Bronchial epithelial cell (primary cell): Measurements from ENCODE around the gene SLC66A2. TPM values are rescaled to one million over a fixed set of nuclear protein-coding genes. Genes with fewer than 3 reads are reported as not detected.
"Not testable (repeated sequence)": the region's sequence is repeated elsewhere in the genome, so short reads cannot be mapped to it uniquely, and the experiment has no call there.

Experiments
- DNase-seq: peaks from one replicate; pipeline ENCODE4 v3.0.0-alpha.2; 2010; ENCODE audit warnings: low read depth
- FAIRE-seq: peaks from 2 replicates; lab custom pipeline; 2011; peaks lifted over from hg19 to GRCh38; lab: Jason Lieb, UNC
- H3K27me3 ChIP-seq: 2 replicates; pipeline ENCODE4 v1.5.1; 2011; ENCODE audit warnings: low read length; ENCODE audit not compliant: control insufficient read depth, insufficient read depth
- H3K36me3 ChIP-seq: 2 replicates; pipeline ENCODE4 v1.5.1; 2011; ENCODE audit warnings: low read length; ENCODE audit not compliant: control insufficient read depth, insufficient read depth
- H3K4me3 ChIP-seq: 2 replicates; pipeline ENCODE4 v1.5.1; 2011; ENCODE audit warnings: mild to moderate bottlenecking, low read depth, low read length, control low read depth
- CTCF ChIP-seq: IDR thresholded peaks from 2 replicates; pipeline ENCODE4 v1.5.1; 2011; ENCODE audit warnings: mild to moderate bottlenecking, moderate library complexity, low read length, control low read depth, inconsistent platforms; ENCODE audit not compliant: insufficient read depth, severe bottlenecking
- total RNA-seq: library from RNA; depleted of rRNA; stranded (reverse); fragments of >200 nt; gene quantifications from 2 replicates; pipeline ENCODE4 v1.2.1, GENCODE V29; 2014

Gene SLC66A2
- total RNA-seq, 1 donor from 2014 or later, result 60.6 TPM

- FAIRE-seq, result no peak
- no peak for DNase-seq
- no peaks in the 10 kb centered on the region for H3K27me3 ChIP-seq
- no peak overlapping the region for H3K4me3 ChIP-seq
- H3K36me3 ChIP-seq, result no peaks in the 10 kb centered on the region
- no peak for TF ChIP-seq CTCF
Measured at GRCh38 chr18:79879566-79879965, 71.9 kb downstream of the SLC66A2 start.

GRCh38 chr18:79878741-79879378 lies 72.6 kb downstream of the SLC66A2 start:
- FAIRE-seq, result no peak
- no peak for TF ChIP-seq CTCF
- Histone ChIP-seq H3K4me3 (no peak overlapping the region), H3K27me3 (no peaks in the 10 kb centered on the region), H3K36me3 (no peaks in the 10 kb centered on the region)
- no peak for DNase-seq

- not testable (repeated sequence) for H3K36me3 ChIP-seq, DNase-seq, H3K27me3 ChIP-seq, H3K4me3 ChIP-seq, FAIRE-seq
Measured at GRCh38 chr18:79878246-79878645, 73.2 kb downstream of the SLC66A2 start.

- DNase-seq, result no peak
- FAIRE-seq, result no peak
Measured at GRCh38 chr18:79877163-79878091, 74.0 kb downstream of the SLC66A2 start.

GRCh38 chr18:79876497-79876896 lies 75.0 kb downstream of the SLC66A2 start:
- FAIRE-seq, result no peak
- no peak overlapping the region for H3K4me3 ChIP-seq

More at GRCh38 chr18:79877163-79878091, 74.0 kb downstream of the SLC66A2 start:
- TF ChIP-seq CTCF, result no peak
- H3K27me3 ChIP-seq, result no peaks in the 10 kb centered on the region
- no peaks in the 10 kb centered on the region for H3K36me3 ChIP-seq
- H3K4me3 ChIP-seq, result no peak overlapping the region

More at GRCh38 chr18:79876497-79876896, 75.0 kb downstream of the SLC66A2 start:
- Histone ChIP-seq H3K36me3 (no peaks in the 10 kb centered on the region), H3K27me3 (no peaks in the 10 kb centered on the region)
- no peak for TF ChIP-seq CTCF
- no peak for DNase-seq
